GM12892 (cell line): ENCODE data around the gene PIP5K1C.

Experiments used
- POLR2A ChIP-seq: IDR thresholded peaks from 2 replicates; pipeline ENCODE4 v1.6.1; 2011; ENCODE audit warnings: low read depth, low read length, control low read depth
- POLR2AphosphoS5 ChIP-seq: IDR thresholded peaks from 2 replicates; pipeline ENCODE4 v1.6.1; 2011; ENCODE audit warnings: low read depth, low read length, control low read depth

DNA sequence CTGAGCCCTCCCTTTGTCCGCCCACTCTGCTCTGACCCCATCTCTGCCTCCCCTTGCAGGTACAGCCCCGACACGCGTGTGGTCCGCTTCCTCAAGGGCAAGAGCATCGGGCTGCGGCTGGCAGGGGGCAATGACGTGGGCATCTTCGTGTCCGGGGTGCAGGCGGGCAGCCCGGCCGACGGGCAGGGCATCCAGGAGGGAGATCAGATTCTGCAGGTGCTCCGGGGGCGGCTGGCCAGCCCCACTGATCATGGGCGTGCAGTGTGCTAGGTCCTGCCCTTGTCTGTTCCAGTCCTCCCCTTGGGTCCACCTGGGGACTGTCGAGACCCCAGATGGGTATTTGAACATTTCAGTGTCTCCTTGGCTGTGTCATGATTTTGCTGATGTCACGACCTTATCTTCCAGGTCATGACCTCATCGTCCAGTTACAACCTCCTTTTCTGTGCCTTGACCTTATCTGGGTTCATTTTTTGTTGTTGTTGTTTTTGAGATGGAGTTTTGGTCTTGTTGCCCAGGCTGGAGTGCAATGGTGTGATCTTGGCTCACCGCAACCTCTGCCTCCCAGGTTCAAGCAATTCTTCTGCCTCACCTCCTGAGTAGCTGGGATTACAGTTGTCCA is 35.9 kb upstream of the PIP5K1C start:
- TF ChIP-seq POLR2A (no peak), POLR2AphosphoS5 (no peak)
